HG03095 (cell line): ENCODE measurements around the gene SYCN.
A peak's percentile ranks its signal among the peaks of the same experiment; 100 is the strongest.
"Not testable (repeated sequence)": the region's sequence is repeated elsewhere in the genome, so short reads cannot be mapped to it uniquely, and the experiment has no call there.

Experiments
- ATAC-seq: cut with Tn5 transposase; IDR thresholded peaks from one replicate; pipeline ENCODE4 v1.9.1; 2021; ENCODE audit warnings: moderate library complexity; ENCODE audit not compliant: unreplicated experiment

Gene SYCN, protein sequence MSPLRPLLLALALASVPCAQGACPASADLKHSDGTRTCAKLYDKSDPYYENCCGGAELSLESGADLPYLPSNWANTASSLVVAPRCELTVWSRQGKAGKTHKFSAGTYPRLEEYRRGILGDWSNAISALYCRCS

DNA sequence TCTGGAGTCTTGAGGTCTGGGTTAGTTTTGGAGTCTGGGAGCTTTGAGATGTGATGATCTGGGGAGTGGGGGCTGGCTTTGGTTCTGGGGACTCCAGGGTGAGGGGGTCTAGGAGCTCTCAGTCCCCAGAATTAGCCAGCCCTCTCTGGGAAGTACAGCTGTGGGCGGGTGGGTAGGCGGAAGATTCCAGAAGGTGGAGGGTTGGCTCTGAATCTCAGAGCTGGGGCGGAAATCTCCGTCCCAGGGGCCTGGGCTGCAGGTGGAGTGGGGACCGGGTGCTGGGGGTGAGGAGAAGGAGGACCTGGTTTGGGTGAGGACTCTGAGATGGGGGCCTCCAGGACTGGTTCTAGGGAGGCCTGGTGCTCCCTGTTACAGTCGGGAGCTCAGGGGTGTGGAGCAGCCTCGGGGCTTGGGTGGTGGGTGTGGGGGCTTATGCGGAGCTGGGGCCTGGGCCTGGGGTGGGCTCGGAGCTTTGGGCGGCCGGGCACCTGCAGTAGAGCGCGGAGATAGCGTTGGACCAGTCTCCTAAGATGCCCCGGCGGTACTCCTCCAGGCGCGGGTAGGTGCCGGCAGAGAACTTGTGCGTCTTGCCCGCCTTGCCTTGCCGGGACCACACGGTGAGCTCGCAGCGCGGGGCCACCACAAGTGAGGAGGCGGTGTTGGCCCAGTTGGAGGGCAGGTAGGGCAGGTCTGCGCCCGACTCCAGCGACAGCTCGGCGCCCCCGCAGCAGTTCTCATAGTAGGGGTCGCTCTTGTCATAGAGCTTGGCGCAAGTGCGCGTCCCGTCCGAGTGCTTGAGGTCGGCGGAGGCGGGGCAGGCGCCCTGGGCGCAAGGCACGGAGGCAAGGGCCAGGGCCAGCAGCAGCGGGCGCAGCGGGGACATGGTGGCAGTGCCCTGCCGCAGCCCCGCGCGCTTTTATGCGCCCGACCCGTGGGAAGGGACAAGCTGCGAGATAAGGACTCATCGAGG, at the start of gene SYCN:
SYCN (minus strand) TSS at position 892 of the 970 bp plus-strand sequence; CDS start at position 883, 9 bp downstream.
- ATAC-seq, result no peak

- no peak for ATAC-seq
Observed at GRCh38 chr19:39253374-39254149, 49.5 kb upstream of the SYCN start.

DNA sequence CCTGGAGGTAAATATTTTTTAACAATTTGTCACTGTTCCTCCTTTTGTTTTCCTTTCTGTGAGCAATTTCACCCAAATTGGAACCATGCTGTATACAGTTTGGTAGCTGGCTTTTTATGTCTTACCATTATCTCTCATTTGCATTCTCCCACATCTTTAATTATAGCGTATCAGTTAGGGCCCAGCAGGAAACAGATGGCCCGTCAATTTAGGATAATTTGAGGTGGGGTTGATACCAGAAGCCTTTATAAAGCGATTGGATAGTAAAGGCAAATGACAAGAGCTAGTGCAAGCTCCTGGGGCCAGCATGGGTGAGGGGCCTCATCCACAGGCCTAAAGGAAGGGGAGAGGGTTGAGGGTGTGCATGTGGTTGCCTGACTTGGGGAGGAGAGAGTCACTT, 48.4 kb upstream of the SYCN start:
- ATAC-seq, result no peak

GRCh38 chr19:39251846-39252245, 47.8 kb upstream of the SYCN start:
- ATAC-seq, result no peak

DNA sequence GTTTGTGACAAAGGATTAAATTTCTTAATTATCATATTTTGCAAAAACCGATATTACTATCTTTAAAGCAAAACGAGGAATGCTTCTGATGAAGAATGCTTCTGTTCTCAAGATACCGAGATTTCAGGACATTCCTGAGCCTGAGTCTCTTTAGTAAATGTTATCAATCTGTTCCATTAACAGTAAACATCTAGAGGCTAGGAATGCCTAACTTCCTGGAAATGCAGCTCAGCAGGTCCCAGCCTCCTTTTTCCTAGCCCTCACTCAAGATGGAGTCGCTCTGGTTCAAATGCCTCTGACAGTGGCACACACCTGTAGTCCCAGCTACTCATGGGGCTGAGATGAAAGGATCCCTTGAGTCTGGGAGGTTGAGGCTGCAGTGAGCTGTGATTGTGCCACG, 47.0 kb upstream of the SYCN start:
- no peak for ATAC-seq

- ATAC-seq, result no peak
Observed at GRCh38 chr19:39248806-39249205, 44.7 kb upstream of the SYCN start, which contains the start of gene IFNL4. IFNL4 (minus strand) TSS chr19:39248856.

- ATAC-seq, result no peak
Observed at GRCh38 chr19:39247701-39248664, 43.9 kb upstream of the SYCN start.

GRCh38 chr19:39246951-39247669, 43.0 kb upstream of the SYCN start:
- no peak for ATAC-seq

- not testable (repeated sequence) for ATAC-seq
Observed at GRCh38 chr19:39245166-39245565, 41.1 kb upstream of the SYCN start.

DNA sequence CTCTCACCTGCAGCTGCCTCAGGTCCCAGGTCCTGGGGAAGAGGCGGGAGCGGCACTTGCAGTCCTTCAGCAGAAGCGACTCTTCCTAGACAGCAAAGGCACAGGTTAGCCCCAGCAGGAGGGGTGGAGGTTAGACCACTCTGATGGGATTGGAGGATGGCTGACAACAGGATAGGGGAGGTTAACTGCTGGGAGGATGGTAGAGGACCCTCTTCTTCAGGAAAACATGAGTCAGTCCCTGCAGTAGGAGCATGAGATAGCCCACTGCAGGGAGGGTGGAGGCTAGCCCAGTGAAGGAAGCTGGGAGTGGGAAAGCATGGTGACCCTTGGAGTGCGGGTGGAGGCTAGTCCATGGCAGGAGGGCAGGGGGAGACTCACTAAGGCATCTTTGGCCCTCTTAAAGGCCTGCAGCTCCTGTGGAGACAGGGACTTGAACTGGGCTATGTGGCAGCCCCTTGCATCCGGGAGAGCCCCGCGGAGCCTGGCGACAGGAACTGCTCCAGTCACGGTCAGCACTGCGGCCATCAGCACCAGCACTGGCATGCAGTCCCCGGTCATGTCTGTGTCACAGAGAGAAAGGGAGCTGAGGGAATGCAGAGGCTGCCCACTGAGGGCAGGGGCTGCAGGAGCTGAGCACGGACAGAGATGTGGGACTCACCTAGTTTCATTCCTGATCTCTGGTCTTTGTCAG, 40.5 kb upstream of the SYCN start, which contains the start of gene IFNL3:
IFNL3 (minus strand) TSS at position 597 of the 691 bp plus-strand sequence; CDS start at position 558, 39 bp downstream.
- not testable (repeated sequence) for ATAC-seq

- ATAC-seq, result not testable (repeated sequence)
Observed at GRCh38 chr19:39243741-39244140, 39.7 kb upstream of the SYCN start.

- no peak for ATAC-seq
Observed at GRCh38 chr19:39240421-39240820, 36.4 kb upstream of the SYCN start.

DNA sequence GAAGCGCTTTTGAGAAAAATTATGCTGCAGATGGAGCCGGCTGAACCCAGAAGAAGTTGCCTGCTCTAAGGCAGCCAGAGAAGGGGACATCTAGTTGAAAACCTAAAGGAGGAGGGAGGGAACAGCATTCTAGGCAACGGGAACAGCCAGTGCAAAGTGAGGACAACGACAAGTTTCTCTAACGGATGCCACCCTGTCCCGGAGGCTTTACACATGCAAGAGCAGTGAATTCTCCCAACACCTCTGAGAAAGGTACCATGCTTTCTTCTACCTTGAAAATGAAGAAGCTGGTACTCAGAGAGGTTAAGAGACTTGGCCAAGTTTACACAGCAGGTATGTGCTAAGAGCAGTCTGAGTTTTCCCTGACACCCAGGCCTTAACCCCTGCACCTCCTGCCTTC, 34.9 kb upstream of the SYCN start:
- ATAC-seq, result no peak

- no peak for ATAC-seq
Observed at GRCh38 chr19:39238209-39238608, 34.1 kb upstream of the SYCN start.

DNA sequence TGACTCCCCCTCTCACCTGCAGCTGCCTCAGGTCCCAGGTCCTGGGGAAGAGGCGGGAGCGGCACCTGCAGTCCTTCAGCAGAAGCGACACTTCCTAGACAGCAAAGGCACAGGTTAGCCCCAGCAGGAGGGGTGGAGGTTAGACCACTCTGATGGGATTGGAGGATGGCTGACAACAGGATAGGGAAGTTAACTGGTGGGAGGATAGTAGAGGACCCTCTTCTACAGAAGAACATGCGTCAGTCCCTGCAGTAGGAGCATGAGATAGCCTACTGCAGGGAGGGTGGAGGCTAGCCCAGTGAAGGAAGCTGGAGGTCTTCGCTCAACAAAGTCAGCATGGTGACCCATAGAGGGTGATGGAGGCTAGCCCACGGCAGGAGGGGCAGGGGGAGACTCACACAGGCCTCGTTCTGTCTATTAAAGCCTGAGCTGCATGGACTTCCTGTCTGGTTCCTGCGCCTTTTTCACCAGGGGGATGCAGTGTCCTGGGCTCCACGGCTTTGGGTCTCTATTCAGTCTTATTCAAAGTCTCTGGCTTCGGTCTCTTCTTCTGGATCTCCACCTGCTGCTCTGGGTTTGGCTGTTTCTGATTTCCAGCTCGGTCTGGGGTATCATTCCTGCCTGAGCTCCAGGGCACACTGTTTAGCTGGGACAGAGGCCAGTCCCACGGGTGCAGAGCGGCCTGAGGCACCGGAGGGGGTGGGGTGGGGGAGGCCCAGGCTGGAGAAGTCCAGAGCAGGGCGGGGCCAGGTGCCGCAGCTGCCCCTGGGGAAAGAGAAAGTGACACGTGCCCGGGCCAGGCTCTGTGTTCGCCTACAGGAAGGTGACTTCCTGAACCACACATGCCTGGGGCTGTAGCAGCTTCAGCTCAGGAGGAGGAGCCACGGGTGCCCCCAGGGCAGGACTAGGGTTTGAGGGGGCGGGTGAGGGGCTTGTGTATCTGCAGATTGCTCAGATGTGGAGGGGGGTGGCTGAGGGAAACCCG, 33.4 kb upstream of the SYCN start:
- ATAC-seq, result peak; percentile 88

- no peak for ATAC-seq
Observed at GRCh38 chr19:39236527-39236926, 32.5 kb upstream of the SYCN start.

DNA sequence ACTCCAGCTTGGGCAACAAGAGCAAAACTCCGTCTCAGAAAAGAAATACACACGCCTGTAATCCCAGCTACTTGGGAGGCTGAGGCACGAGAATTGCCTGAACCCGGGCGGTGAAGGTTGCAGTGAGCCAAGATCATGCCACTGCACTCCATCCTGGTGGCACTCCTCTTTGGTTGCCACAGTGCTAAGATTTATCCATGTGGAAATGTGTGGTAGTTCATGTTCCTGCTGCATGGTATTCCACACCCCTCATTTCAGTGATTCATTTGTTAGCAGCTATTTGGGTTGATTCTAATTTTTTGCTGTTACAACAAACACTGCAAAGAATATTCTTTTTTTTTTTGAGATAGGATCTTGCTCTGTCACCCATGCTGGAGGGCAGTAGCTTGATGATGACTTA, 28.6 kb upstream of the SYCN start:
- ATAC-seq, result no peak
